ENCODE measurements around the gene SLC35B1. TPM values are rescaled to one million over a fixed set of nuclear protein-coding genes. Genes with fewer than 3 reads are reported as not detected.

Gene SLC35B1
- total and polyA plus RNA-seq, 2 donors (not counting 1 experiment from before 2014, with no cell fraction given): 32.3 to 47.2 TPM

- Histone ChIP-seq H3K4me3 (ENCODE audit: control extremely low read depth in 1 of 5, extremely low read depth in 1 of 5, insufficient read depth in 1 of 5, low read depth in 2 of 5, low read length in 4 of 5) (peak overlapping the region in 3 of 5 experiments; percentile 20 to 41 (median 33)), H3K27me3 (replicated peaks in 1 of 4; ENCODE audit: control extremely low read depth in 1 of 4, control insufficient read depth in 3 of 4, insufficient read depth in 4 of 4, low read length in 3 of 4) (no peaks in the 10 kb centered on the region), H3K36me3 (replicated peaks in 1 of 2; ENCODE audit: control extremely low read depth in 1 of 2, control insufficient read depth in 1 of 2, extremely low read depth in 1 of 2, insufficient read depth in 2 of 2, low read length in 1 of 2) (peaks cover 0 to under 1% of the 10 kb centered on the region in 2 experiments), H3K27ac (ENCODE audit: low read length in 2 of 2) (peak overlapping the region; percentile 89 to 98), H3K4me2 (replicated peaks; ENCODE audit: low read depth, low read length, poor library complexity, severe bottlenecking) (peak overlapping the region; percentile 76), H3K79me2 (ENCODE audit: control insufficient read depth, insufficient read depth, low read length) (peaks cover 91% of the 10 kb centered on the region), H4K20me1 (ENCODE audit: control insufficient read depth, insufficient read depth, low read length, poor library complexity, severe bottlenecking) (no peaks in the 10 kb centered on the region), H3K9me3 (ENCODE audit: control extremely low read depth in 1 of 3, control insufficient read depth in 2 of 3, insufficient read depth in 1 of 3, low read length in 2 of 3) (no peaks in the 10 kb centered on the region), H3K9ac (ENCODE audit: low read length) (peak overlapping the region; percentile 66), H3K4me1 (ENCODE audit: control insufficient read depth in 2 of 2, insufficient read depth in 2 of 2, low read length in 2 of 2) (peaks cover 91 to 100% of the 10 kb centered on the region in 2 donors), H2AFZ (ENCODE audit: insufficient read depth, low read depth, low read length, poor library complexity, severe bottlenecking) (no peak overlapping the region)
- Mint-ChIP-seq H3K27ac (peak overlapping the region; percentile 100), H3K4me3 (peak overlapping the region; percentile 87), H3K4me1 (peaks cover 89% of the 10 kb centered on the region), H3K9me3 (ENCODE audit: insufficient read depth) (no peaks in the 10 kb centered on the region), H3K27me3 (no peaks in the 10 kb centered on the region)
- DNase-seq (no peak), ATAC-seq (ENCODE audit: low read depth) (no peak)
- ChIA-PET CTCF (interaction anchor here (0.9 to 2.2 kb wide), 5 partner anchors 10 to 410 kb away, joined by 3 to 8 read pairs (median 3); partner anchors contain the start of gene FAM117A), POLR2A (interaction anchor here (0.6 to 4.5 kb wide), 5 partner anchors 12 to 805 kb away, joined by 3 to 55 read pairs (median 5); partner anchors contain the start of genes FAM117A and SLC35B1)
- WGBS (ENCODE audit: insufficient coverage): 14% methylated on average over 1 of the region's 1 CpG
- intact Hi-C loops (cut with micrococcal nuclease): no loop called here
- TF ChIP-seq, protein P1, sequence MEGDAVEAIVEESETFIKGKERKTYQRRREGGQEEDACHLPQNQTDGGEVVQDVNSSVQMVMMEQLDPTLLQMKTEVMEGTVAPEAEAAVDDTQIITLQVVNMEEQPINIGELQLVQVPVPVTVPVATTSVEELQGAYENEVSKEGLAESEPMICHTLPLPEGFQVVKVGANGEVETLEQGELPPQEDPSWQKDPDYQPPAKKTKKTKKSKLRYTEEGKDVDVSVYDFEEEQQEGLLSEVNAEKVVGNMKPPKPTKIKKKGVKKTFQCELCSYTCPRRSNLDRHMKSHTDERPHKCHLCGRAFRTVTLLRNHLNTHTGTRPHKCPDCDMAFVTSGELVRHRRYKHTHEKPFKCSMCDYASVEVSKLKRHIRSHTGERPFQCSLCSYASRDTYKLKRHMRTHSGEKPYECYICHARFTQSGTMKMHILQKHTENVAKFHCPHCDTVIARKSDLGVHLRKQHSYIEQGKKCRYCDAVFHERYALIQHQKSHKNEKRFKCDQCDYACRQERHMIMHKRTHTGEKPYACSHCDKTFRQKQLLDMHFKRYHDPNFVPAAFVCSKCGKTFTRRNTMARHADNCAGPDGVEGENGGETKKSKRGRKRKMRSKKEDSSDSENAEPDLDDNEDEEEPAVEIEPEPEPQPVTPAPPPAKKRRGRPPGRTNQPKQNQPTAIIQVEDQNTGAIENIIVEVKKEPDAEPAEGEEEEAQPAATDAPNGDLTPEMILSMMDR (IDR thresholded peaks at IDR 0.05): no peak
- no peak for TF ChIP-seq EZH2 (IDR thresholded peaks at IDR 0.05; ENCODE audit: borderline replicate concordance, insufficient read depth, low read depth, low read length, poor library complexity, severe bottlenecking)
Measured at GRCh38 chr17:49742166-49742638, 34.4 kb upstream of the SLC35B1 start.

DNA sequence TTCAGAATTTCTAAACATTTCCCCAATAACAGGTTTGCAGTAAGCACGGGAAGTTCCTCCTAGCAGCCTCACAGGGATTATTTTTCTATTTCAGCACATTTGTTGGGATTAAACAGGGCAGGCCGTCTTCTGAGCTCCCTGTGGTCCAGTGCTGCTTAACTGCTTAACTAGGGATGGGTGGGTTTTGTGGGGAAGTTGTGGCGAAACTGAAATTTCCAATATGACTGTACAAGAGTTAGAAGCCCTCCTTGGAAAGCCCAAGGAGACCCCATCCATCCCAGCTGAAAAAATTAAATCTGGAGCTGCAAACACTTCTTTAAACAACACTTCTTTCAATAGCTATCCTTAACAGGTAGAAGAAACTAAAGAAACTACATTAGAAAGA lies 33.9 kb upstream of the SLC35B1 start:
- H3K4me3 ChIP-seq (ENCODE audit: control extremely low read depth in 1 of 5, extremely low read depth in 1 of 5, insufficient read depth in 1 of 5, low read depth in 2 of 5, low read length in 4 of 5): peak overlapping the region in 2 of 5 experiments; percentile 29 to 56
- CTCF ChIA-PET: interaction anchor here (0.8 to 2.2 kb wide), 5 partner anchors 21 to 411 kb away, joined by 3 to 8 read pairs (median 3); partner anchors contain the start of gene FAM117A
- no peak for ATAC-seq (ENCODE audit: low read depth)
- H3K27me3 ChIP-seq (replicated peaks in 1 of 4; ENCODE audit: control extremely low read depth in 1 of 4, control insufficient read depth in 3 of 4, insufficient read depth in 4 of 4, low read length in 3 of 4): no peaks in the 10 kb centered on the region
- POLR2A ChIA-PET: interaction anchor here (0.7 to 4.5 kb wide), 4 partner anchors 12 to 34 kb away, joined by 4 to 55 read pairs (median 6); partner anchors contain the start of genes FAM117A and SLC35B1
- intact Hi-C loops (cut with micrococcal nuclease): no loop called here
- no peak overlapping the region for H2AFZ ChIP-seq (ENCODE audit: insufficient read depth, low read depth, low read length, poor library complexity, severe bottlenecking)
- peaks cover 91 to 100% of the 10 kb centered on the region in 2 donors for H3K4me1 ChIP-seq (ENCODE audit: control insufficient read depth in 2 of 2, insufficient read depth in 2 of 2, low read length in 2 of 2)
- H3K9me3 ChIP-seq (ENCODE audit: control extremely low read depth in 1 of 3, control insufficient read depth in 2 of 3, insufficient read depth in 1 of 3, low read length in 2 of 3): no peaks in the 10 kb centered on the region
- H3K4me3 Mint-ChIP-seq: peak overlapping the region; percentile 87
- H3K4me2 ChIP-seq (replicated peaks; ENCODE audit: low read depth, low read length, poor library complexity, severe bottlenecking): peak overlapping the region; percentile 76
- peak overlapping the region; percentile 89 to 98 for H3K27ac ChIP-seq (ENCODE audit: low read length in 2 of 2)
- peak overlapping the region; percentile 100 for H3K27ac Mint-ChIP-seq
- H3K4me1 Mint-ChIP-seq: peaks cover 89% of the 10 kb centered on the region
- peaks cover 96% of the 10 kb centered on the region for H3K79me2 ChIP-seq (ENCODE audit: control insufficient read depth, insufficient read depth, low read length)
- no CpG with 5 or more reads among the region's 3 CpGs for WGBS (ENCODE audit: insufficient coverage)
- H3K36me3 ChIP-seq (replicated peaks in 1 of 2; ENCODE audit: control extremely low read depth in 1 of 2, control insufficient read depth in 1 of 2, extremely low read depth in 1 of 2, insufficient read depth in 2 of 2, low read length in 1 of 2): peaks cover 0 to 5% of the 10 kb centered on the region in 2 experiments
- TF ChIP-seq, protein P1 (IDR thresholded peaks at IDR 0.05): no peak
- TF ChIP-seq EZH2 (IDR thresholded peaks at IDR 0.05; ENCODE audit: borderline replicate concordance, insufficient read depth, low read depth, low read length, poor library complexity, severe bottlenecking): no peak
- no peaks in the 10 kb centered on the region for H4K20me1 ChIP-seq (ENCODE audit: control insufficient read depth, insufficient read depth, low read length, poor library complexity, severe bottlenecking)
- H3K27me3 Mint-ChIP-seq: no peaks in the 10 kb centered on the region
- peak overlapping the region; percentile 66 for H3K9ac ChIP-seq (ENCODE audit: low read length)
- no peaks in the 10 kb centered on the region for H3K9me3 Mint-ChIP-seq (ENCODE audit: insufficient read depth)
- DNase-seq: no peak

Measured in B cell (primary cell).